Adrenal gland (tissue), 19 donors: ENCODE data around the gene QPCT. TPM values are rescaled to one million over a fixed set of nuclear protein-coding genes. Genes with fewer than 3 reads are reported as not detected.
"Not testable (repeated sequence)": the region's sequence is repeated elsewhere in the genome, so short reads cannot be mapped to it uniquely, and the experiment has no call there.

Experiments
- DNase-seq, 7 donors: peaks; one replicate each; pipeline ENCODE4 v3.0.0-alpha.2; 2019 to 2020
- H3K27ac ChIP-seq, 5 donors: fragments of 200-600 bp; sonication (generic) in 4 of 5; 1 replicate in 3 of 5; 2 replicates in 2 of 5; pipeline versions ENCODE4 v1.5.1 to v1.8.0; 2016 to 2020; ENCODE audit warnings: mild to moderate bottlenecking in 1 of 5
- H3K27me3 ChIP-seq: fragments of 200-600 bp; 2 replicates; pipeline ENCODE4 v1.8.0; 2021
- H3K36me3 ChIP-seq, 2 donors: fragments of 200-600 bp; replicated peaks in 1 of 2; 1 replicate in 1 of 2; 2 replicates in 1 of 2; pipeline versions ENCODE4 v1.5.1 to v1.8.0; 2018 to 2022
- H3K4me1 ChIP-seq, 2 donors: fragments of 200-600 bp; replicated peaks in 1 of 2; 1 replicate in 1 of 2; 2 replicates in 1 of 2; pipeline versions ENCODE4 v1.5.1 to v1.8.0; 2018 to 2021
- H3K4me3 ChIP-seq, 4 donors: fragments of 200-600 bp; sonication (generic) in 3 of 4; one replicate each; pipeline ENCODE4 v1.5.1; 2016 to 2018
- H3K9me3 ChIP-seq, 3 donors: fragments of 200-600 bp; sonication (generic) in 1 of 3; replicated peaks in 1 of 3; 1 replicate in 2 of 3; 2 replicates in 1 of 3; pipeline versions ENCODE4 v1.5.1 to v1.8.0; 2016 to 2021
- POLR2A ChIP-seq, 2 donors: fragments of 450-650 bp; IDR thresholded peaks; one replicate each; pipeline ENCODE4 v1.6.1; 2017; ENCODE audit warnings: antibody characterized with exemption in 2 of 2, mild to moderate bottlenecking in 2 of 2, moderate library complexity in 1 of 2
- WGBS, 4 donors: extraction: QIAGEN DNeasy Blood & Tissue Kit in 2 of 4; methylation state at CpG; one replicate each; pipeline versions ENCODE4 v1.1.5 to v1.1.7; 2013 to 2017; 5-methylcytosine and 5-hydroxymethylcytosine counted together
- intact Hi-C, 2 donors: fragments of 100-400 bp; cut with DNase I; formaldehyde crosslinking; loops; one replicate each; pipeline versions ENCODE4 v1.14.1 to v1.15.0; 2022 to 2023
- long read RNA-seq, 10 donors: library from polyadenylated mRNA in 3 of 10; unstranded in 2 of 10; stranded (forward) in 1 of 10; transcript quantifications; one replicate each; pipeline ENCODE4 v2.0.0 and lab custom pipeline, GENCODE V29; 2021 to 2026
- polyA plus RNA-seq, 3 donors: library from polyadenylated mRNA; stranded (reverse); fragments of 200-250 nt in 2 of 3; fragments of 350-450 nt in 1 of 3; fragmentation: Illumina TruSeq in 1 of 3; extraction: RNeasy Lipid Tissue Mini Kit (QIAGEN cat#74804) in 1 of 3; gene quantifications; one replicate each; pipeline ENCODE4 v1.2.3, GENCODE V29; 2013 to 2014
- total RNA-seq, 9 donors: library from RNA; depleted of rRNA in 4 of 9; stranded (reverse); fragments of >200 nt in 4 of 9; fragments of 120-200 nt in 1 of 9; fragmentation: NEBNext Ultra II Directional in 1 of 9; extraction: Animal tissue kit (Norgen Biotek cat#: 25700) in 1 of 9; gene quantifications; one replicate each; pipeline versions ENCODE4 v1.1.0 to v1.2.4, GENCODE V29; 2013 to 2023
- TF ChIP-seq, protein P1 (sequence below), 6 experiments: fragments of 450-650 bp in 4 of 6; fragments of 200-600 bp in 2 of 6; sonication (generic) in 1 of 6; IDR thresholded peaks; 1 replicate in 5 of 6; 2 replicates in 1 of 6; pipeline versions ENCODE4 v1.5.1 to v1.8.0; 2016 to 2021; ENCODE audit warnings: antibody characterized with exemption in 6 of 6, mild to moderate bottlenecking in 2 of 6, moderate library complexity in 1 of 6
- donor health status: healthy with polysubstance abuse.
- donor health status: Bipolar disorder and iron deficiency.
- donor health status: DM: yes; HTN: yes; CAD: no.
- donor health status: DM: no; HTN: no; CAD: no.
- donor health status: DM: no; HTN: no; CAD: no.
- donor health status: DM: yes; HTN: yes; CAD: no.

QPCT gene
- total RNA-seq = 100 to 1,000 TPM in 7 of 9 donors, 10 to 100 TPM in 2; 83.1 to 554 (median 203) TPM
- 100 to 1,000 TPM in 2 of 3 donors, 10 to 100 TPM in 1; 30.6 to 746 (median 180) TPM for polyA plus RNA-seq
- long read RNA-seq, donor 1, transcript QPCT-201 (7 exons, 1,739 nt) = major isoform, 65 of 72 reads
- long read RNA-seq, donor 1, partial matches to known transcripts = 5 of 72 reads
- long read RNA-seq, donor 1, other reads (novel, unspliced or antisense) = 0 of 72 reads
- long read RNA-seq, donor 2, transcript QPCT-201 (7 exons, 1,739 nt) = major isoform, 19 of 28 reads
- long read RNA-seq, donor 2, partial matches to known transcripts = 7 of 28 reads
- long read RNA-seq, donor 2, other reads (novel, unspliced or antisense) = 0 of 28 reads
- long read RNA-seq, donor 3, transcript QPCT-201 (7 exons, 1,739 nt) = major isoform, 20 of 21 reads
- long read RNA-seq, donor 3, partial matches to known transcripts = 0 of 21 reads
- long read RNA-seq, donor 3, other reads (novel, unspliced or antisense) = 0 of 21 reads
- long read RNA-seq, donor 4, transcript QPCT-201 (7 exons, 1,739 nt) = major isoform, 350 of 365 reads
- long read RNA-seq, donor 4, partial matches to known transcripts = 6 of 365 reads
- long read RNA-seq, donor 4, other reads (novel, unspliced or antisense) = 5 of 365 reads
- long read RNA-seq, donor 5, transcript QPCT-201 (7 exons, 1,739 nt) = major isoform, 1,580 of 1,649 reads
- long read RNA-seq, donor 5, transcript QPCT-202 (6 exons, 992 nt) = minor isoform, 12 of 1,649 reads
- long read RNA-seq, donor 5, transcript QPCT-204 (4 exons, 852 nt) = minor isoform, 5 of 1,649 reads
- long read RNA-seq, donor 5, partial matches to known transcripts = 24 of 1,649 reads
- long read RNA-seq, donor 5, other reads (novel, unspliced or antisense) = 28 of 1,649 reads
- long read RNA-seq, donor 6, transcript QPCT-201 (7 exons, 1,739 nt) = major isoform, 112 of 119 reads
- long read RNA-seq, donor 6, partial matches to known transcripts = 3 of 119 reads
- long read RNA-seq, donor 6, other reads (novel, unspliced or antisense) = 4 of 119 reads
- long read RNA-seq, donor 7, transcript QPCT-201 (7 exons, 1,739 nt) = major isoform, 21 of 23 reads
- long read RNA-seq, donor 7, partial matches to known transcripts = 0 of 23 reads
- long read RNA-seq, donor 7, other reads (novel, unspliced or antisense) = 0 of 23 reads
- long read RNA-seq, donor 8, transcript QPCT-201 (7 exons, 1,739 nt) = major isoform, 53 of 57 reads
- long read RNA-seq, donor 8, partial matches to known transcripts = 0 of 57 reads
- long read RNA-seq, donor 8, other reads (novel, unspliced or antisense) = 0 of 57 reads
- long read RNA-seq, donor 9, transcript QPCT-201 (7 exons, 1,739 nt) = major isoform, 33 of 34 reads
- long read RNA-seq, donor 9, partial matches to known transcripts = 0 of 34 reads
- long read RNA-seq, donor 9, other reads (novel, unspliced or antisense) = 0 of 34 reads
- long read RNA-seq, donor 10, transcript QPCT-201 (7 exons, 1,739 nt) = major isoform, 12 of 12 reads
- long read RNA-seq, donor 10, partial matches to known transcripts = 0 of 12 reads
- long read RNA-seq, donor 10, other reads (novel, unspliced or antisense) = 0 of 12 reads

DNA sequence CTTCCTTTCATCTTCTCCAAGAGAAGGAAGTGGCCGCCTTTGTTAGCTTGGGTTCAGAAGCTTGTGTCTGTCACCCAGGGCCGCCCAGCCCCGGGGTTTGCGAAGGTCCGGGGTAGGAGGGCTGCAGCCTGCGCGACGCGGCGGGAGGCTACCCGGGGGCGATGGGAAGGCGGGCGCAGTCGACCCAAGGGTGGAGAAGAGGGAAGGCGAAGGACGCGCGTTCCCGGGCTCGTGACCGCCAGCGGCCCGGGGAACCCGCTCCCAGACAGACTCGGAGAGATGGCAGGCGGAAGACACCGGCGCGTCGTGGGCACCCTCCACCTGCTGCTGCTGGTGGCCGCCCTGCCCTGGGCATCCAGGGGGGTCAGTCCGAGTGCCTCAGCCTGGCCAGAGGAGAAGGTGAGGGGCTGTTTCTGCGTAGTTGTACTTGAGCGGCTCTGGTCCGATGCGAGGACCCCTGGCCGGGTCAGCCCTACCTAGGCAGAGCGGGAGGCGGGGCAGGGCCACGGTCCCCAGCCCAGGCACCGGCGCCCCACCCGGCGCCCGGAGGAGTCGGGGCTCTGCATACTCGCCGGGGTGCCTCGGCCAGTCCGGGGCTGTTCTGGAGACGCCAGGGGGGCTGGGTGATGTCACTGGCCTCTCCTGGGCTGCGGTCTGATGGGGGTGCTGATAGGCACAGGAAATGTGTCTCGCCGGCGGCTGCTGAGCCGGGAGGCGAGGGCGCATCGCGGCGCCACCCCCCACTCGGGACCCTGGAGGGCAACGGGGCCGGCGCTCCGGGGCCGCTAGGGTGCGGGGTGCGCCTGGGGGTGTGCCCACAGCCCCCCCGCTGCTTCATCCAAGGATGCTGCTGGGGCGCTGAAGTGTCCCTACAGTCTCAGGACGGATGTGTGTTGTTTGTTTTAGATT is at the start of gene QPCT:
QPCT (plus strand) TSS at position 178 of the 909 bp plus-strand sequence; CDS start at position 280, 102 bp downstream.
- WGBS, 4 donors = 0 to 1% (median 1%) methylated on average over 21 to 73 of the region's 73 CpGs
- Histone ChIP-seq H3K4me1 (peaks cover 9 to 28% of the 10 kb centered on the region in 2 donors), H3K27me3 (no peaks in the 10 kb centered on the region), H3K4me3 (peak within 1 kb of the TSS; percentile 37 to 73 (median 48)), H3K36me3 (no peaks in the 10 kb centered on the region), H3K27ac (peak within 1 kb of the TSS; percentile 23 to 91 (median 75)), H3K9me3 (no peaks in the 10 kb centered on the region)
- intact Hi-C loops = no loop called here
- peak; percentile 34 to 78 for TF ChIP-seq POLR2A (IDR thresholded peaks at IDR 0.05)
- TF ChIP-seq, protein P1, sequence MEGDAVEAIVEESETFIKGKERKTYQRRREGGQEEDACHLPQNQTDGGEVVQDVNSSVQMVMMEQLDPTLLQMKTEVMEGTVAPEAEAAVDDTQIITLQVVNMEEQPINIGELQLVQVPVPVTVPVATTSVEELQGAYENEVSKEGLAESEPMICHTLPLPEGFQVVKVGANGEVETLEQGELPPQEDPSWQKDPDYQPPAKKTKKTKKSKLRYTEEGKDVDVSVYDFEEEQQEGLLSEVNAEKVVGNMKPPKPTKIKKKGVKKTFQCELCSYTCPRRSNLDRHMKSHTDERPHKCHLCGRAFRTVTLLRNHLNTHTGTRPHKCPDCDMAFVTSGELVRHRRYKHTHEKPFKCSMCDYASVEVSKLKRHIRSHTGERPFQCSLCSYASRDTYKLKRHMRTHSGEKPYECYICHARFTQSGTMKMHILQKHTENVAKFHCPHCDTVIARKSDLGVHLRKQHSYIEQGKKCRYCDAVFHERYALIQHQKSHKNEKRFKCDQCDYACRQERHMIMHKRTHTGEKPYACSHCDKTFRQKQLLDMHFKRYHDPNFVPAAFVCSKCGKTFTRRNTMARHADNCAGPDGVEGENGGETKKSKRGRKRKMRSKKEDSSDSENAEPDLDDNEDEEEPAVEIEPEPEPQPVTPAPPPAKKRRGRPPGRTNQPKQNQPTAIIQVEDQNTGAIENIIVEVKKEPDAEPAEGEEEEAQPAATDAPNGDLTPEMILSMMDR (IDR thresholded peaks at IDR 0.05) = no peak
- DNase-seq = peak; percentile 59 to 79 (median 73)

DNA sequence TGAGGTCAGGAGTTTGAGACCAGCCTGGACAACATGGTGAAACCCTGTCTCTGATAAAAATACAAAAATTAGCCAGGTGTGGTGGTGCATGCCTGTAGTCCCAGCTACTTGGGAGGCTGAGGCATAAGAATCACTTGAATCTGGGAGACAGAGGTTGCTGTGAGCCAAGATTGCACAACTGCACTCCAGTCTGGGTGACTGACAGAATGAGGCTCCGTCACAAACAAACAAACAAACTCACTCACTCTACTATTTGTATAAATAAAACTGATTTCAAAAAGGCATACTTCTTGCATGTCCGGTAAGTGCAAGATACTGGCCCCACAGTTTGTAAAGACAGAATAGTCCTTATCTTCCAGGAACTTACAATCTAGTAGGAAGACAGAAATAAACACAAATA is 49.6 kb upstream of the QPCT start:
- WGBS, 4 donors = 71 to 91% (median 78%) methylated on average over 2 of the region's 2 CpGs
- intact Hi-C loops, H3K36me3 ChIP-seq: not testable (repeated sequence)

DNA sequence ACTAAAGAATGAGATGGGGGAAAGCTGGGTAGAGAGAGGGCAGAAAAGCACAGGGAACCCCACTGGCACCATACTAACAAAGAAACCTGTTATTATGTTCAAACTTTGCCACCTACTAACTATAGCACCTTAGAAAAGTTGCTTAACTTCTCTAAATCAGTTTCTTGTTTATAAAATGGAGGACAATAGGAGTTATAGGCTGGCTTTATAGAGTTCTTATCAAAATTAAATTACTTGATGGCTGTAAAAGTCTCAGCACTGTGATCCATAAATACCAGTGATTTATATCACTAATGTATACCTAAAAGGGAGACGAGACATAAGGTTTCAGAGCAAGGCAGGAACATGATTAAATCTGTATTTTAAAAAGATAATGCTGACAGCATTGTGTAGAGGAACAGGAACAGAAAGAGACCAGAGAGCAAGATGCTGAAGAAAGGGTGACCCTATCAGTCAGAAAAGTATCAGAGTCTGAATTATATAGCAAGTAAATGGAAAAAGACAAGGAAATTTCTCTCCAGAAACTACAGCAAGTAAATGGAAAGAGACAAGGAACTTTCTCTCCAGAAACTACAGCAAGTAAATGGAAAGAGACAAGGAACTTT is 48.9 kb upstream of the QPCT start:
- H3K36me3 ChIP-seq = no peaks in the 10 kb centered on the region
- no peaks in the 10 kb centered on the region for H3K9me3 ChIP-seq
- TF ChIP-seq, protein P1 (IDR thresholded peaks at IDR 0.05) = no peak
- no peak for TF ChIP-seq POLR2A (IDR thresholded peaks at IDR 0.05)
- no peaks in the 10 kb centered on the region for H3K27me3 ChIP-seq
- H3K27ac ChIP-seq = no peak overlapping the region
- no peak for DNase-seq
- WGBS, 4 donors = 72 to 86% (median 81%) methylated on average over 1 of the region's 1 CpG
- H3K4me1 ChIP-seq = peaks cover 0 to 11% of the 10 kb centered on the region in 2 donors
- intact Hi-C loops = no loop called here
- H3K4me3 ChIP-seq = no peak overlapping the region

More for the DNA sequence above, 49.6 kb upstream of the QPCT start:
- H3K4me1 ChIP-seq = peaks cover 0 to 11% of the 10 kb centered on the region in 2 donors
- not testable (repeated sequence) for H3K4me3 ChIP-seq, H3K9me3 ChIP-seq, H3K27ac ChIP-seq, H3K27me3 ChIP-seq
- peak in 1 of 7 donors; percentile 12 for DNase-seq
